Trophoblast cell (in vitro differentiated cells and primary cell): ENCODE data around the gene ZBTB32.

ENCODE experiments used
- DNase-seq, 2 donors: peaks; one replicate each; pipeline ENCODE4 v3.0.0-alpha.2; 2016
- H2AFZ ChIP-seq: 2 replicates; pipeline ENCODE4 v1.6.1; 2013; ENCODE audit warnings: low read length, moderate library complexity, mild to moderate bottlenecking; ENCODE audit not compliant: insufficient read depth, poor library complexity
- H2AK5ac ChIP-seq: 2 replicates; pipeline ENCODE4 v1.6.1; 2013; ENCODE audit warnings: mild to moderate bottlenecking, low read length
- H2BK120ac ChIP-seq: 2 replicates; pipeline ENCODE4 v1.6.1; 2013; ENCODE audit warnings: low read length, mild to moderate bottlenecking, moderate library complexity; ENCODE audit not compliant: insufficient read depth, poor library complexity
- H2BK12ac ChIP-seq: 2 replicates; pipeline ENCODE4 v1.6.1; 2013; ENCODE audit warnings: mild to moderate bottlenecking, low read length, moderate library complexity
- H2BK5ac ChIP-seq: 2 replicates; pipeline ENCODE4 v1.6.1; 2013; ENCODE audit warnings: low read length, low read depth, moderate library complexity, mild to moderate bottlenecking; ENCODE audit not compliant: poor library complexity
- H3K14ac ChIP-seq: 2 replicates; pipeline ENCODE4 v1.6.1; 2013; ENCODE audit warnings: mild to moderate bottlenecking, low read length
- H3K18ac ChIP-seq: 2 replicates; pipeline ENCODE4 v1.6.1; 2013; ENCODE audit warnings: mild to moderate bottlenecking, low read length
- H3K23ac ChIP-seq: 2 replicates; pipeline ENCODE4 v1.6.1; 2013; ENCODE audit warnings: low read length
- H3K27ac ChIP-seq: 2 replicates; pipeline ENCODE4 v1.5.1; 2013; ENCODE audit warnings: low read depth, mild to moderate bottlenecking, inconsistent platforms, low read length, moderate library complexity
- H3K27me3 ChIP-seq: 2 replicates; pipeline ENCODE4 v1.6.1; 2013; ENCODE audit warnings: inconsistent platforms, mild to moderate bottlenecking, low read length, moderate library complexity; ENCODE audit not compliant: insufficient read depth
- H3K36me3 ChIP-seq, 2 experiments: 1 replicate in 1 of 2; 2 replicates in 1 of 2; pipeline ENCODE4 v1.6.1; 2013; ENCODE audit warnings: low read length in 2 of 2, mild to moderate bottlenecking in 2 of 2, moderate library complexity in 1 of 2; ENCODE audit not compliant: insufficient read depth in 2 of 2, control insufficient read depth in 1 of 2
- H3K4ac ChIP-seq: 2 replicates; pipeline ENCODE4 v1.6.1; 2013; ENCODE audit warnings: low read depth, mild to moderate bottlenecking, low read length, moderate library complexity
- H3K4me1 ChIP-seq, 2 experiments: 1 replicate in 1 of 2; 2 replicates in 1 of 2; pipeline ENCODE4 v1.6.1; 2013; ENCODE audit warnings: low read length in 2 of 2, mild to moderate bottlenecking in 2 of 2, moderate library complexity in 1 of 2; ENCODE audit not compliant: insufficient read depth in 2 of 2, control insufficient read depth in 1 of 2
- H3K4me2 ChIP-seq: 2 replicates; pipeline ENCODE4 v1.6.1; 2013; ENCODE audit warnings: inconsistent platforms, mild to moderate bottlenecking, low read length, moderate library complexity
- H3K4me3 ChIP-seq: 2 replicates; pipeline ENCODE4 v1.5.1; 2013; ENCODE audit warnings: mild to moderate bottlenecking, low read depth, low read length, inconsistent platforms
- H3K79me1 ChIP-seq: one replicate; pipeline ENCODE4 v1.6.1; 2013; ENCODE audit warnings: low read length
- H3K79me2 ChIP-seq: 2 replicates; pipeline ENCODE4 v1.6.1; 2013; ENCODE audit warnings: low read length, mild to moderate bottlenecking; ENCODE audit not compliant: control insufficient read depth, insufficient read depth, poor library complexity
- H3K9ac ChIP-seq: 2 replicates; pipeline ENCODE4 v1.6.1; 2013; ENCODE audit warnings: mild to moderate bottlenecking, low read length
- H3K9me3 ChIP-seq: 2 replicates; pipeline ENCODE4 v1.6.1; 2013; ENCODE audit warnings: low read depth, mild to moderate bottlenecking, control low read depth, inconsistent platforms, low read length; ENCODE audit not compliant: insufficient read depth
- H4K12ac ChIP-seq: 2 replicates; pipeline ENCODE4 v1.6.1; 2013; ENCODE audit warnings: low read depth, mild to moderate bottlenecking, low read length, moderate library complexity
- H4K8ac ChIP-seq: 2 replicates; pipeline ENCODE4 v1.6.1; 2013; ENCODE audit warnings: low read depth, mild to moderate bottlenecking, low read length, moderate library complexity
- H4K91ac ChIP-seq: one replicate; pipeline ENCODE4 v1.6.1; 2013; ENCODE audit warnings: low read depth, mild to moderate bottlenecking, low read length, moderate library complexity
- WGBS: extraction: QIAGEN DNeasy Blood & Tissue Kit; methylation state at CpG from one replicate; pipeline ENCODE4 v1.1.7; 2013; ENCODE audit warnings: missing lambda C conversion rate; ENCODE audit not compliant: insufficient read length, insufficient coverage; ENCODE audit errors: extremely low coverage; 5-methylcytosine and 5-hydroxymethylcytosine counted together

The ZBTB32 gene

GRCh38 chr19:35738887-35739229 is 34.5 kb downstream of the ZBTB32 start:
- H2BK12ac ChIP-seq = no peak overlapping the region
- no peak overlapping the region for H2AK5ac ChIP-seq
- no peak overlapping the region for H3K14ac ChIP-seq
- H3K79me1 ChIP-seq = peaks cover 3% of the 10 kb centered on the region
- no peak overlapping the region for H3K9ac ChIP-seq
- H3K4me2 ChIP-seq = no peak overlapping the region
- no peaks in the 10 kb centered on the region for H3K9me3 ChIP-seq
- no peaks in the 10 kb centered on the region for H3K79me2 ChIP-seq
- H2AFZ ChIP-seq = no peak overlapping the region
- H4K12ac ChIP-seq = no peak overlapping the region
- no peak overlapping the region for H2BK120ac ChIP-seq
- H3K4me1 ChIP-seq = peaks cover 5% of the 10 kb centered on the region in 2 experiments
- peaks cover 50 to 52% of the 10 kb centered on the region in 2 experiments for H3K36me3 ChIP-seq
- no CpG with 5 or more reads among the region's 2 CpGs for WGBS
- no peak for DNase-seq
- H3K18ac ChIP-seq = no peak overlapping the region
- H3K4me3 ChIP-seq = no peak overlapping the region
- no peaks in the 10 kb centered on the region for H3K27me3 ChIP-seq
- no peak overlapping the region for H4K8ac ChIP-seq
- H2BK5ac ChIP-seq = no peak overlapping the region
- no peak overlapping the region for H3K4ac ChIP-seq
- no peak overlapping the region for H3K23ac ChIP-seq
- H4K91ac ChIP-seq = no peak overlapping the region
- H3K27ac ChIP-seq = no peak overlapping the region

- H2AK5ac ChIP-seq = no peak overlapping the region
- H3K9ac ChIP-seq = peak overlapping the region; percentile 13
- H3K9me3 ChIP-seq = peaks cover 1% of the 10 kb centered on the region
- no peak overlapping the region for H3K4me3 ChIP-seq
- DNase-seq = no peak
- peak overlapping the region; percentile 44 for H3K27ac ChIP-seq
- H3K23ac ChIP-seq = no peak overlapping the region
- peaks cover 7 to 10% of the 10 kb centered on the region in 2 experiments for H3K4me1 ChIP-seq
- peak overlapping the region; percentile 95 for H3K4me2 ChIP-seq
- no peak overlapping the region for H3K14ac ChIP-seq
- no peak overlapping the region for H4K8ac ChIP-seq
- no peak overlapping the region for H2BK12ac ChIP-seq
- no peak overlapping the region for H2BK5ac ChIP-seq
- no peak overlapping the region for H3K4ac ChIP-seq
- H3K79me2 ChIP-seq = no peaks in the 10 kb centered on the region
- no peaks in the 10 kb centered on the region for H3K27me3 ChIP-seq
- H3K18ac ChIP-seq = no peak overlapping the region
- no CpG with 5 or more reads among the region's 29 CpGs for WGBS
- no peak overlapping the region for H4K91ac ChIP-seq
- H3K79me1 ChIP-seq = no peaks in the 10 kb centered on the region
- no peak overlapping the region for H2AFZ ChIP-seq
- H2BK120ac ChIP-seq = no peak overlapping the region
- H3K36me3 ChIP-seq = peaks cover 43 to 46% of the 10 kb centered on the region in 2 experiments
- H4K12ac ChIP-seq = no peak overlapping the region
Observed at GRCh38 chr19:35739275-35740107, 35.1 kb downstream of the ZBTB32 start.

GRCh38 chr19:35740108-35740422 is 35.7 kb downstream of the ZBTB32 start:
- Histone ChIP-seq H3K9me3 (peaks cover 3% of the 10 kb centered on the region), H2AK5ac (no peak overlapping the region), H3K4me3 (peak overlapping the region; percentile 74), H3K79me2 (no peaks in the 10 kb centered on the region), H3K79me1 (peaks cover 2% of the 10 kb centered on the region), H3K18ac (no peak overlapping the region), H2BK120ac (no peak overlapping the region), H3K36me3 (peaks cover 38 to 40% of the 10 kb centered on the region in 2 experiments), H3K9ac (peak overlapping the region; percentile 74), H4K12ac (no peak overlapping the region), H4K8ac (no peak overlapping the region), H2BK12ac (no peak overlapping the region), H4K91ac (no peak overlapping the region), H3K27me3 (no peaks in the 10 kb centered on the region), H2AFZ (peak overlapping the region; percentile 18), H3K14ac (no peak overlapping the region), H3K4me1 (peaks cover 9 to 12% of the 10 kb centered on the region in 2 experiments), H3K27ac (peak overlapping the region; percentile 44), H3K4me2 (peak overlapping the region; percentile 95), H3K4ac (no peak overlapping the region), H2BK5ac (no peak overlapping the region), H3K23ac (no peak overlapping the region)
- DNase-seq = no peak
- no CpG with 5 or more reads among the region's 16 CpGs for WGBS

- Histone ChIP-seq H2AFZ (peak overlapping the region; percentile 18), H3K4me2 (peak overlapping the region; percentile 95), H3K9ac (peak overlapping the region; percentile 74), H2BK120ac (no peak overlapping the region), H2BK12ac (no peak overlapping the region), H3K18ac (no peak overlapping the region), H3K36me3 (peaks cover 32 to 35% of the 10 kb centered on the region in 2 experiments), H4K8ac (peak overlapping the region; percentile 83), H3K9me3 (peaks cover 3% of the 10 kb centered on the region), H4K12ac (no peak overlapping the region), H3K79me2 (no peaks in the 10 kb centered on the region), H2AK5ac (no peak overlapping the region), H3K23ac (no peak overlapping the region), H3K4me3 (peak overlapping the region; percentile 74), H3K4ac (no peak overlapping the region), H3K27ac (peak overlapping the region; percentile 87), H3K79me1 (peaks cover 4% of the 10 kb centered on the region), H2BK5ac (no peak overlapping the region), H3K27me3 (no peaks in the 10 kb centered on the region), H3K4me1 (peaks cover 9 to 12% of the 10 kb centered on the region in 2 experiments), H4K91ac (peak overlapping the region; percentile 29), H3K14ac (peak overlapping the region; percentile 26)
- DNase-seq = peak; percentile 99
- no CpG with 5 or more reads among the region's 63 CpGs for WGBS
Observed at GRCh38 chr19:35740423-35741202, 36.3 kb downstream of the ZBTB32 start.
